HG02840 (cell line): ENCODE data around the gene NRG3.

Source experiments
- ATAC-seq: cut with Tn5 transposase; IDR thresholded peaks from one replicate; pipeline ENCODE4 v1.9.1; 2021; ENCODE audit warnings: mild to moderate bottlenecking, moderate library complexity, moderate number of reproducible peaks; ENCODE audit not compliant: unreplicated experiment, low FRiP score

NRG3 gene

GRCh38 chr10:82865366-82865765, 990.4 kb downstream of the NRG3 start:
- no peak for ATAC-seq

GRCh38 chr10:82866424-82867020, 991.5 kb downstream of the NRG3 start:
- no peak for ATAC-seq

- ATAC-seq, result no peak
These were observed 992.1 kb downstream of the NRG3 start for GRCh38 chr10:82867056-82867455.

GRCh38 chr10:82874671-82875070, 999.7 kb downstream of the NRG3 start:
- ATAC-seq, result no peak

- no peak for ATAC-seq
These were observed 1005.8 kb downstream of the NRG3 start for GRCh38 chr10:82880776-82881290.

- ATAC-seq, result no peak
These were observed 1007.7 kb downstream of the NRG3 start for GRCh38 chr10:82882722-82883121.

- no peak for ATAC-seq
These were observed 1008.6 kb downstream of the NRG3 start for GRCh38 chr10:82883603-82884002.

- ATAC-seq, result no peak
These were observed 1012.5 kb downstream of the NRG3 start for GRCh38 chr10:82887488-82887887.

GRCh38 chr10:82888809-82889455, 1013.9 kb downstream of the NRG3 start:
- ATAC-seq, result no peak

- ATAC-seq, result no peak
These were observed 1014.7 kb downstream of the NRG3 start for GRCh38 chr10:82889728-82890127.

- no peak for ATAC-seq
These were observed 1015.6 kb downstream of the NRG3 start for GRCh38 chr10:82890573-82890972.

- ATAC-seq, result no peak
These were observed 1033.1 kb downstream of the NRG3 start for GRCh38 chr10:82908096-82908495.

- ATAC-seq, result no peak
These were observed 1033.8 kb downstream of the NRG3 start for GRCh38 chr10:82908751-82909150.

GRCh38 chr10:82910301-82910700, 1035.3 kb downstream of the NRG3 start:
- no peak for ATAC-seq

GRCh38 chr10:82914655-82915136, 1039.7 kb downstream of the NRG3 start:
- no peak for ATAC-seq

GRCh38 chr10:82916941-82917340, 1041.9 kb downstream of the NRG3 start:
- no peak for ATAC-seq

GRCh38 chr10:82918022-82918421, 1043.0 kb downstream of the NRG3 start:
- no peak for ATAC-seq

- no peak for ATAC-seq
These were observed 1047.1 kb downstream of the NRG3 start for GRCh38 chr10:82922046-82922445.

GRCh38 chr10:82922755-82923154, 1047.8 kb downstream of the NRG3 start:
- ATAC-seq, result no peak

- no peak for ATAC-seq
These were observed 1049.7 kb downstream of the NRG3 start for GRCh38 chr10:82924711-82925110.

- no peak for ATAC-seq
These were observed 1050.6 kb downstream of the NRG3 start for GRCh38 chr10:82925547-82925946.

GRCh38 chr10:82932451-82932850, 1057.5 kb downstream of the NRG3 start:
- no peak for ATAC-seq
